Motor neuron (in vitro differentiated cells): ENCODE data around the gene FRMPD1. TPM values are rescaled to one million over a fixed set of nuclear protein-coding genes. Genes with fewer than 3 reads are reported as not detected.
A peak's percentile ranks its signal among the peaks of the same experiment; 100 is the strongest.

Experiments
- ATAC-seq, 8 experiments: fragments of 200-7000 bp; cut with Tn5 transposase; replicated peaks in 6 of 8; 2 replicates each; pipeline ENCODE4 v1.8.0; 2021; ENCODE audit warnings: mild to moderate bottlenecking in 8 of 8, moderate library complexity in 8 of 8
- H3K27ac ChIP-seq, 2 donors: fragments of 250-450 bp; sonication (Bioruptor Pico); 2 replicates each; pipeline ENCODE4 v1.9.0; 2021; ENCODE audit warnings: antibody characterized with exemption in 2 of 2, mild to moderate bottlenecking in 2 of 2, moderate library complexity in 1 of 2
- H3K4me1 ChIP-seq, 2 donors: fragments of 250-450 bp; sonication (Bioruptor Pico); replicated peaks in 1 of 2; 2 replicates each; pipeline ENCODE4 v1.6.1; 2021; ENCODE audit warnings: antibody characterized with exemption in 2 of 2, mild to moderate bottlenecking in 2 of 2, moderate library complexity in 1 of 2
- H3K4me3 ChIP-seq, 5 donors: fragments of 250-450 bp; sonication (Bioruptor Pico); 2 replicates each; pipeline ENCODE4 v1.9.0; 2021; ENCODE audit warnings: antibody characterized with exemption in 5 of 5, mild to moderate bottlenecking in 5 of 5, moderate library complexity in 4 of 5
- WGBS, 10 experiments: fragments of 450-650 bp; shearing (Covaris generic); methylation state at CpG; one replicate each; pipeline ENCODE4 v1.0.0; 2022; 5-methylcytosine and 5-hydroxymethylcytosine counted together
- in situ Hi-C, 9 experiments: fragments of 400-800 bp; cut with MboI; loops; one replicate each; pipeline ENCODE4 v1.15.0; 2021; ENCODE audit warnings: low sequenced_read_pairs in 9 of 9, low pct_unique_long_range_greater_than_20kb in 2 of 9; ENCODE audit not compliant: unreplicated experiment in 9 of 9
- total RNA-seq, 8 experiments: library from RNA; unstranded; fragments of 300-600 nt; gene quantifications; 2 replicates each; pipeline versions ENCODE4 v1.2.3 to v1.2.4, GENCODE V29; 2022

FRMPD1 gene
- total RNA-seq, 8 experiments from 2014 or later, result 0.09 to 4.1 (median 0.34) TPM

GRCh38 chr9:37696528-37696927 is 45.8 kb downstream of the FRMPD1 start:
- Histone ChIP-seq H3K27ac (no peak overlapping the region), H3K4me3 (no peak overlapping the region), H3K4me1 (no peaks in the 10 kb centered on the region)
- in situ Hi-C loops, result no loop called here
- WGBS, 10 experiments, result 0 to 82% (median 19%) methylated on average over 1 of the region's 1 CpG
- peak in 3 of 8 experiments; percentile 73 to 93 (median 81) for ATAC-seq

GRCh38 chr9:37700131-37700530 is 49.4 kb downstream of the FRMPD1 start:
- in situ Hi-C loops, result no loop called here

GRCh38 chr9:37700900-37701299 is 50.1 kb downstream of the FRMPD1 start:
- 71 to 100% (median 92%) methylated on average over 1 to 3 of the region's 3 CpGs; no CpG with 5 or more reads in 1 of the 10 experiments for WGBS, 10 experiments
- ATAC-seq, result no peak
- in situ Hi-C loops, result no loop called here

More at GRCh38 chr9:37700131-37700530, 49.4 kb downstream of the FRMPD1 start:
- WGBS, 10 experiments, result 30 to 100% (median 70%) methylated on average over 1 to 3 of the region's 3 CpGs
- no peaks in the 10 kb centered on the region for H3K4me1 ChIP-seq
- no peak overlapping the region for H3K27ac ChIP-seq
- no peak overlapping the region for H3K4me3 ChIP-seq
- ATAC-seq, result no peak

GRCh38 chr9:37705787-37706186 is 55.0 kb downstream of the FRMPD1 start:
- Histone ChIP-seq H3K4me3 (no peak overlapping the region), H3K4me1 (no peaks in the 10 kb centered on the region), H3K27ac (no peak overlapping the region)
- WGBS, 10 experiments, result 64 to 100% (median 77%) methylated on average over 1 to 3 of the region's 3 CpGs; no CpG with 5 or more reads in 2 of the 10 experiments
- in situ Hi-C loops, result no loop called here
- no peak for ATAC-seq

More at GRCh38 chr9:37700900-37701299, 50.1 kb downstream of the FRMPD1 start:
- H3K4me3 ChIP-seq, result no peak overlapping the region
- H3K27ac ChIP-seq, result no peak overlapping the region
- no peaks in the 10 kb centered on the region for H3K4me1 ChIP-seq

GRCh38 chr9:37706290-37706689 is 55.5 kb downstream of the FRMPD1 start:
- in situ Hi-C loops, result no loop called here
- Histone ChIP-seq H3K4me1 (no peaks in the 10 kb centered on the region), H3K4me3 (no peak overlapping the region), H3K27ac (no peak overlapping the region)
- WGBS, 10 experiments, result 52 to 90% (median 80%) methylated on average over 1 to 3 of the region's 3 CpGs
- ATAC-seq, result no peak

- Histone ChIP-seq H3K4me1 (no peaks in the 10 kb centered on the region), H3K27ac (no peak overlapping the region), H3K4me3 (no peak overlapping the region)
- in situ Hi-C loops, result no loop called here
- ATAC-seq, result no peak
- WGBS, 10 experiments, result 33 to 95% (median 67%) methylated on average over 1 to 4 of the region's 4 CpGs; no CpG with 5 or more reads in 4 of the 10 experiments
Measured at GRCh38 chr9:37707748-37708147, 57.0 kb downstream of the FRMPD1 start.

GRCh38 chr9:37710046-37710445 is 59.3 kb downstream of the FRMPD1 start:
- H3K4me3 ChIP-seq, result no peak overlapping the region
- no peak for ATAC-seq
- H3K27ac ChIP-seq, result no peak overlapping the region
- 40 to 100% (median 89%) methylated on average over 1 to 3 of the region's 3 CpGs for WGBS, 10 experiments
- in situ Hi-C loops, result no loop called here
- no peaks in the 10 kb centered on the region for H3K4me1 ChIP-seq

- no peak for ATAC-seq
- in situ Hi-C loops, result no loop called here
Measured at GRCh38 chr9:37715260-37715659, 64.5 kb downstream of the FRMPD1 start.

GRCh38 chr9:37715991-37716505 is 65.3 kb downstream of the FRMPD1 start:
- no peak for ATAC-seq
- in situ Hi-C loops, result no loop called here

More at GRCh38 chr9:37715260-37715659, 64.5 kb downstream of the FRMPD1 start:
- WGBS, 10 experiments, result 28 to 65% (median 56%) methylated on average over 1 to 4 of the region's 4 CpGs; no CpG with 5 or more reads in 2 of the 10 experiments
- Histone ChIP-seq H3K4me1 (no peaks in the 10 kb centered on the region), H3K27ac (no peak overlapping the region), H3K4me3 (no peak overlapping the region)

GRCh38 chr9:37719526-37719925 is 68.8 kb downstream of the FRMPD1 start:
- in situ Hi-C loops, result no loop called here
- no peak for ATAC-seq
- Histone ChIP-seq H3K27ac (no peak overlapping the region), H3K4me3 (no peak overlapping the region), H3K4me1 (no peaks in the 10 kb centered on the region)
- 40 to 100% (median 86%) methylated on average over 1 to 2 of the region's 2 CpGs; no CpG with 5 or more reads in 5 of the 10 experiments for WGBS, 10 experiments

More at GRCh38 chr9:37715991-37716505, 65.3 kb downstream of the FRMPD1 start:
- no peak overlapping the region for H3K27ac ChIP-seq
- no peak overlapping the region for H3K4me3 ChIP-seq
- WGBS, 10 experiments, result 25 to 100% (median 86%) methylated on average over 1 to 5 of the region's 5 CpGs
- no peaks in the 10 kb centered on the region for H3K4me1 ChIP-seq

- H3K4me1 ChIP-seq, result peaks cover 0 to 4% of the 10 kb centered on the region in 2 donors
- peak in 1 of 8 experiments; percentile 39 for ATAC-seq
- 20 to 100% (median 93%) methylated on average over 1 to 5 of the region's 5 CpGs; no CpG with 5 or more reads in 1 of the 10 experiments for WGBS, 10 experiments
- no peak overlapping the region for H3K27ac ChIP-seq
- no peak overlapping the region for H3K4me3 ChIP-seq
- in situ Hi-C loops, result no loop called here
Measured at GRCh38 chr9:37727013-37727412, 76.3 kb downstream of the FRMPD1 start.

GRCh38 chr9:37729499-37729898 is 78.7 kb downstream of the FRMPD1 start:
- in situ Hi-C loops, result no loop called here
- Histone ChIP-seq H3K4me1 (peaks cover 0 to 4% of the 10 kb centered on the region in 2 donors), H3K4me3 (no peak overlapping the region), H3K27ac (no peak overlapping the region)
- 71 to 100% (median 90%) methylated on average over 1 to 7 of the region's 9 CpGs; no CpG with 5 or more reads in 3 of the 10 experiments for WGBS, 10 experiments
- no peak for ATAC-seq

- Histone ChIP-seq H3K4me3 (no peak overlapping the region), H3K4me1 (peaks cover 0 to 4% of the 10 kb centered on the region in 2 donors), H3K27ac (no peak overlapping the region)
- no peak for ATAC-seq
- in situ Hi-C loops, result loop anchor here in 1 of 9 experiments (10.0 kb wide), 1 partner anchor 55 kb away; no protein-coding TSS in a partner anchor
- WGBS, 10 experiments, result 0 to 89% (median 71%) methylated on average over 1 to 3 of the region's 3 CpGs; no CpG with 5 or more reads in 3 of the 10 experiments
Measured at GRCh38 chr9:37730256-37730655, 79.5 kb downstream of the FRMPD1 start.

GRCh38 chr9:37730839-37731238 is 80.1 kb downstream of the FRMPD1 start:
- WGBS, 10 experiments, result 0 to 86% (median 40%) methylated on average over 1 to 4 of the region's 5 CpGs; no CpG with 5 or more reads in 2 of the 10 experiments
- in situ Hi-C loops, result loop anchor here in 1 of 9 experiments (10.0 kb wide), 1 partner anchor 56 kb away; no protein-coding TSS in a partner anchor

More at GRCh38 chr9:37730839-37731238, 80.1 kb downstream of the FRMPD1 start:
- Histone ChIP-seq H3K4me1 (peaks cover 0 to 4% of the 10 kb centered on the region in 2 donors), H3K27ac (no peak overlapping the region), H3K4me3 (no peak overlapping the region)
- no peak for ATAC-seq
